ENCODE data around the gene INPP5F. TPM values are rescaled to one million over a fixed set of nuclear protein-coding genes. Genes with fewer than 3 reads are reported as not detected.
"Not testable (repeated sequence)": the region's sequence is repeated elsewhere in the genome, so short reads cannot be mapped to it uniquely, and the experiment has no call there.

Gene INPP5F
- total RNA-seq, 1 donor from 2014 or later = 212 TPM

GRCh38 chr10:119859420-119860258 is 133.8 kb downstream of the INPP5F start:
- peak; percentile 93 for FAIRE-seq
- DNase-seq (ENCODE audit: low spot score in 2 of 2) = peak in 1 of 2 donors; percentile 33

DNA sequence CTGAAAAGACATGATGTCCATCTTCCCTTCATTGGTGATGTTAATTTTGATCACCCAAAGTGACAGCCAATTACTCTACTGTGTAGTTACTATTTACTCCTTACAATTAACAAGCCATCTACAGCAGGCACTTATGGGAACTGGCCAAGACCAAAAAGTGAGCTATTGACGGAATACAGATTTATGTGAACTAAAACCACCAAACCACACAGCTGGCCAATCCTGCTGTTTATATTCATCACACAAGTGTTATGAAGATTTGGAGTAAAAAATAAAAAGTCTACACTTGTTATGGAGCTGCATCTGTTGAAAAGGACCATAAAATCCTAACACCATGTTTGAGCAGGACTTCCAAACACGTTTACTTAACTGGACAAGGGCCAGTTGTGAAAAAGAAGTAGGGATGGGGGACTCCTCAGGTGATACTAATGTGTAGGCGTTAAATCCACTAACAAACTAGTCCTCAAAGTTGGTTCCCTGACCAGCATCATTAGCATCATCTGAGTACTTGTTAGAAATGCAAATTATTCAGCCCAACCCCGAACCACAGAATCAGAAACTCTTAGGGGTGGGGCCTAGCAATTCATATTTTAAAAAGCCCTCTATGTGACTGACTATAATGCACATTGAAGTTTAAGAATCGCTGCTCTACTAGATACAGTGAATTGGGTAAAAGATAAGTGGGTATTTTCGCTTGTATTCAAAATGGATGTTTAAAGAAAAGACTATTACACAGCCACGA is 135.2 kb downstream of the INPP5F start:
- DNase-seq (ENCODE audit: low spot score in 2 of 2) = no peak
- FAIRE-seq = no peak

DNA sequence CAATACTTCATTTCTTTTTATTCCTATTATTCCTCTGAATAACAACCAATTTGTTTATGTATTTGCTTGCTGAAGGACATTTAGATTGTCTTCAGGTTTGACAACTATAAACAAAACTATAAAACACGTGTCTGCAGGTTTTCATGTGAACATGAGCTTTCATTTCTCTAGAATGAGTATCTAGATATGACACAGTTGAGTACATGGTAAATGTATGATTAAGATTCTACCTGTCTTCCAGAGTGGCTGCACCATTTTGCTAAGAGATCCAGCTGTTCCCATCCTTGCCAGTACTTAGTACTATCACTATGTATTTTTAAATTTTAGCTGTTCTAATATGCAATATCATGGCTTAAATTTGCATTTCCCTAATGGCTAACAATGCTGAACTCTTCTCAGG is 136.7 kb downstream of the INPP5F start:
- FAIRE-seq (no peak), DNase-seq (ENCODE audit: low spot score in 2 of 2) (no peak)

- DNase-seq (ENCODE audit: low spot score in 2 of 2) (no peak), FAIRE-seq (no peak)
Measured at GRCh38 chr10:119863951-119864565, 138.2 kb downstream of the INPP5F start.

DNA sequence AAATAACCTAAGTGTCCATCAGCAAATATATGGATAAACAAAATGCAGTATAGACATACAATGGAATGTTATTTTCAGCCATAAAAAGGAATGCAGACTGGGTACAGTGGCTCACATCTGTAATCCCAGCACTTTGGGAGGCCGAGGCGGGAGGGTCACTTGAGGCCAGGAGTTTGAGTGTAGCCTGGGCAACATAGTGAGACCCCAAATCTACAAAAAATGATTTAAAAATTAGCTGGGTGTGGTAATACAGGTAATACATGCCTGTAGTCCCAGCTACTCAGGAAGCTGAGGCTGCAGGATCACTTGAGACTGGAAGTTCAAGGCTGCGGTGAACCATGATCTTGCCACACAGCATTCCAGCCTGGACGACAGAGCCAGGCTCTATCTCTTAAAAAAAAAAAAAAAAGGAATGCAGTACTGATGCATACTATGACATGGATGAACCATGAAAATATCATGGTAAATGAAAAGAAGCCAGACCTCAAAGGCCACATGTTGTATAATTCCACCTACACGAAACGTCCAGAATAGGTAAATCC is 139.9 kb downstream of the INPP5F start:
- DNase-seq (ENCODE audit: low spot score in 2 of 2) = no peak

DNA sequence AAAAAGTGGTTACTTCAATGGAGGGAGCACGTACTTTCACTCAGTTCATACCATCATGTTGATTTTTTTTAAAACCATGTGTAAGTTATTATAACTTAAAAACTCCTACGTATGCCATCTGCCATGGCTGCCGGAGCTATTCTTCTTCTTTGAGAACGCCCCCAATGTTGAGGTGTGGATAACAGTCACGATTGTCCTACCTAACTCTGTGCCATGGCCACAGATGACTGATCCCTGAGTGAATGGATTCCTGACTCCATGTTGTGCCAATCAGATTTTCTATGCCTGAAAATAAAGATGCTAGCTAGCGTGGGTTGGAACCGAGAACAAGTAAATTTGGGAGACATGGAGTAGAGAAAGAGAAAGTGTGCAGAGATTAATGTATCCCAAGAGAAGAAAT is 141.5 kb downstream of the INPP5F start:
- DNase-seq (ENCODE audit: low spot score in 2 of 2) = peak in 1 of 2 donors; percentile 23
- FAIRE-seq = no peak

More for the DNA sequence above, 139.9 kb downstream of the INPP5F start:
- no peak for FAIRE-seq

- not testable (repeated sequence) for FAIRE-seq; DNase-seq (ENCODE audit: low spot score in 2 of 2)
Measured at GRCh38 chr10:119869398-119869797, 143.5 kb downstream of the INPP5F start.

GRCh38 chr10:119871881-119872609 is 146.2 kb downstream of the INPP5F start:
- DNase-seq (ENCODE audit: low spot score in 2 of 2) (peak in 1 of 2 donors; percentile 25), FAIRE-seq (no peak)

- FAIRE-seq (no peak), DNase-seq (ENCODE audit: low spot score in 2 of 2) (no peak)
Measured at GRCh38 chr10:119872610-119872859, 146.7 kb downstream of the INPP5F start, which contains the start of gene MCMBP. Gene MCMBP, minus strand, starts transcription at chr10:119872843. Its CDS starts 259 bp downstream, at chr10:119872584.

DNA sequence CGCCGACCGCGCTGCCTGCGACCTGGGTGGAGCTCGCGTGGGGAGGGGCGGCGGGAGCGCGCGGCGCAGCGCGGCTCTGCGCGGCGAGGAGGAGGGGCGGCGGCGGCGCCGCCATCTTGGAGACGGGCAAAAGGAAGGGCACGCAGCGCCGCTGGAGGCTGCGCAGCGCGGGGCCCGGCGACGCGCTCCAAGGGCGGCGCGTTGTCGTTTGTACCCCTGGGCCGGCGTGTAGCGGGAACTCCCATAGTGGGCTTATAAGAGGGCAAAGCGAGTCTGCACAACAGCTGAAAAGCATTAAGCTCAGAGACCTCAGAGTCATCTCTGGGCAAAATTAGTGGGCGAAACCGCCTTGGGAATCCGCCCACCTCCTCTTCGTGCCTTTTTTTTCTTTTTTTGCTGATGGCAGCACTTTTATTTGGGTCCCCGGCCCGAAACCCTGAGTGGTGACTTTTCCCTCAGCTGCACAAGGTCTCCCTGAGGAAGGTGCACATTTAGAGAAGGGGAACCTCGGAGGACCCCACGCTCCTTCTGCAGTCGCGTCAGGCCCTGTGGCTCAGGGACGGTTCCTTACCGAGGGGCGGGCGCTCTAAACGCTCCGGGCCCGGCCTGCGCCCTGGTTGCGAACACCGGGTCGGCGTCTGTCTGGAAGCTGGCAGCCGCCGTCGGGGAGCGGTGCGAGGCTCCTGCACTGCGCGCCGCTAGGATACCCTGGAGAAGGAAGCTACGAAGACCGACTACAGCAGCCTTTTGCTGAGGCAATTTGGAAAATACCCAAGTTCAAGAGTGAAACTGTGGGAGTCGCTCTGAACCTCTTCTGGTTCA is 147.2 kb downstream of the INPP5F start:
- DNase-seq (ENCODE audit: low spot score in 2 of 2) (peak; percentile 86 to 94), FAIRE-seq (no peak)

DNA sequence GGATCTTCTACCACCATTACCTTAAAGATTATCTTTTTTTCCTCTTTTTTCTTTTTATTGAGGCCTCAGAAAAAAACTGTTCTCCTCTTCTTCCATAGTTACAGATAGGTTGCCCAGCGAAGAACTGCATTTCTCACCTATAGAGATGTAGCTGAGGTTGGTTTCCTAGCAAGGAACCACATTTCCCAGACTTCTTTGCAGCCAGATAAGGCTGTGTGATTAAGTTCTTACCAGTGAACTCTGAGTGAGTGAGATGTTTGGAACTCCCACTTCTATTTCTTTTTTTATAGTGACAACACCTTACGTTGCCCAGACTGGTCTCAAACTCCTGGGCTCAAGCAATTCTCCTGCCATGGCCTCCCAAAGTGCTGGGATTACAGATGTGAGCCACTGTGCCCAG is 152.7 kb downstream of the INPP5F start:
- DNase-seq (ENCODE audit: low spot score in 2 of 2) (no peak), FAIRE-seq (no peak)

Small RNAs within 50 kb of the gene (small RNA-seq; reads per million reads assigned to genes)
- not detected for gene RN7SL846P

Other genes with a start within 250 kb of the INPP5F start
- gene RGS10, start 183.3 kb upstream of the INPP5F start, total RNA-seq = 8.2 TPM
- 51.4 TPM for gene TIAL1, start 129.1 kb upstream of the INPP5F start, total RNA-seq
- gene BAG3, start 74.7 kb upstream of the INPP5F start, total RNA-seq = 0.82 TPM
- gene MCMBP, start 146.8 kb downstream of the INPP5F start, total RNA-seq = 57.9 TPM
- 20.0 TPM for gene SEC23IP, start 166.7 kb downstream of the INPP5F start, total RNA-seq

Data from frontal cortex (tissue), 4 donors.